BJ (cell line): Measurements from ENCODE around the gene MORN4. TPM values are rescaled to one million over a fixed set of nuclear protein-coding genes. Genes with fewer than 3 reads are reported as not detected.
"Not testable (repeated sequence)": the region's sequence is repeated elsewhere in the genome, so short reads cannot be mapped to it uniquely, and the experiment has no call there.

Source experiments
- CTCF ChIA-PET: fragments of 350-600 bp; formaldehyde crosslinking; extraction: SDS; loops from one replicate; lab custom pipeline; 2021; ENCODE audit warnings: antibody characterized with exemption, inconsistent platforms; lab: Yijun Ruan, JAX
- POLR2A ChIA-PET: fragments of 300-600 bp; sonication (Branson Sonifier 250); formaldehyde crosslinking; extraction: SDS; loops from one replicate; lab custom pipeline; 2021; ENCODE audit warnings: antibody characterized with exemption; lab: Charles Lee
- DNase-seq: peaks from one replicate; pipeline ENCODE4 v3.0.0-alpha.2; 2011; ENCODE audit warnings: low read depth
- H3K27me3 ChIP-seq: 2 replicates; pipeline ENCODE4 v1.6.0; 2011; ENCODE audit warnings: low read length; ENCODE audit not compliant: control insufficient read depth, insufficient read depth
- H3K36me3 ChIP-seq: 2 replicates; pipeline ENCODE4 v1.5.1; 2011; ENCODE audit warnings: low read length; ENCODE audit not compliant: control insufficient read depth, insufficient read depth
- H3K4me3 ChIP-seq: 2 replicates; pipeline ENCODE4 v1.5.1; 2011; ENCODE audit warnings: low read depth, mild to moderate bottlenecking, control low read depth, low read length
- CTCF ChIP-seq: IDR thresholded peaks from 2 replicates; pipeline ENCODE4 v1.5.1; 2011; ENCODE audit warnings: low read depth, mild to moderate bottlenecking, control low read depth, inconsistent platforms, low read length, moderate library complexity; ENCODE audit not compliant: insufficient read depth
- polyA plus RNA-seq: library from polyadenylated mRNA; depleted of rRNA; stranded (reverse); fragments of >200 nt; gene quantifications from 2 replicates; pipeline ENCODE4 v1.2.3, GENCODE V29; 2011

MORN4 gene
- polyA plus RNA-seq, 1 experiment: 13.8 TPM

- no peaks in the 10 kb centered on the region for H3K27me3 ChIP-seq
- no peak for DNase-seq
- peak overlapping the region; percentile 75 for H3K4me3 ChIP-seq
- no peaks in the 10 kb centered on the region for H3K36me3 ChIP-seq
- CTCF ChIA-PET: interaction anchor here (0.6 to 1.4 kb wide), 4 partner anchors 8 to 35 kb away, joined by 3 to 4 read pairs (median 3); no protein-coding TSS in a partner anchor
- POLR2A ChIA-PET: interaction anchor here (0.6 to 0.7 kb wide), 4 partner anchors 15 to 286 kb away, joined by 3 to 8 read pairs (median 4); partner anchors contain the start of gene AVPI1
- no peak for TF ChIP-seq CTCF
Measured at GRCh38 chr10:97640868-97641811, 7.8 kb upstream of the MORN4 start.

DNA sequence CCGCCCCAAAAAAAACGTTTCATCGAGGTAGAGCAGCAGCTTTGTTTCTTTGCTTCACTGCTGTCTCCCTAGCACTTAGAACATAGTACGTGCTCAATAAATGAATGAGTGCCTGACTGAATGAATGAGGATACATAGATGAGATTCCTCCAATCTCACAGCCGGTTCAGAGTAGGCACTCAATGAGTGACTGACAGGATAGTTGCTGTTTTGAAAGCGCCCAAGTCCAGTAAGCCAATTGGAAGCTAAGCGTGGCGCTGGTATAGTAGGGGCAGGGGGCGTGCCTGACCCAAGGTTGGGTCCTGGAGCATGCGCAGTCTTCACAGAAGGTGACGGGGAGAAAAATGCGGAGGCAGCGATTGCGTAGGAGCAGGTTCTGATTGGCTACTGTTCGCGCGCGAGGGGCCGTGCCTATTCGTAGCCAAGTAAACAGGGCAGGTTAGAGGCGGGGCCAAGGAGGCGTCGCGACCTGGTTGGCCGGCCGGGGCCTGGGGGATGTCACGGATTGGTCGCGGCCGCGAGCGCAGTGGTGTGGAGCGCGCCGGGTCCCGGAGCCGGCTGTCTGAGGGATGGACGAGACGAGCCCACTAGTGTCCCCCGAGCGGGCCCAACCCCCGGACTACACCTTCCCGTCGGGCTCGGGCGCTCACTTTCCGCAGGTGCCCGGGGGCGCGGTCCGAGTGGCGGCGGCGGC is 7.0 kb upstream of the MORN4 start, which contains the start of gene PI4K2A:
PI4K2A (plus strand) TSS at position 498 of the 694 bp plus-strand sequence; CDS start at position 570, 72 bp downstream.
- Histone ChIP-seq H3K4me3 (peak within 1 kb of the TSS; percentile 75), H3K27me3 (no peaks in the 10 kb centered on the region), H3K36me3 (no peaks in the 10 kb centered on the region)
- DNase-seq: peak; percentile 95
- ChIA-PET POLR2A (interaction anchor here (0.6 kb wide), 2 partner anchors 14 to 286 kb away, joined by 3 to 8 read pairs; no protein-coding TSS in a partner anchor), CTCF (interaction anchor here (0.9 to 1.4 kb wide), 3 partner anchors 8 to 36 kb away, joined by 3 to 4 read pairs (median 3); no protein-coding TSS in a partner anchor)
- no peak for TF ChIP-seq CTCF

GRCh38 chr10:97639090-97639489 is 5.8 kb upstream of the MORN4 start:
- H3K36me3 ChIP-seq, DNase-seq, H3K4me3 ChIP-seq, POLR2A ChIA-PET, H3K27me3 ChIP-seq: not testable (repeated sequence)
- CTCF ChIA-PET: interaction anchor here (0.6 to 1.0 kb wide), 6 partner anchors 15 to 86 kb away, joined by 3 to 5 read pairs (median 4); partner anchors contain the start of genes ANKRD2 and MARVELD1

GRCh38 chr10:97635577-97635976 is 2.3 kb upstream of the MORN4 start:
- CTCF ChIA-PET: interaction anchor here (0.6 kb wide), 1 partner anchor 61 kb away, joined by 3 read pairs; no protein-coding TSS in a partner anchor
- no peak for TF ChIP-seq CTCF
- POLR2A ChIA-PET: no interaction called here
- Histone ChIP-seq H3K27me3 (no peaks in the 10 kb centered on the region), H3K4me3 (no peak overlapping the region), H3K36me3 (no peaks in the 10 kb centered on the region)
- DNase-seq: no peak

DNA sequence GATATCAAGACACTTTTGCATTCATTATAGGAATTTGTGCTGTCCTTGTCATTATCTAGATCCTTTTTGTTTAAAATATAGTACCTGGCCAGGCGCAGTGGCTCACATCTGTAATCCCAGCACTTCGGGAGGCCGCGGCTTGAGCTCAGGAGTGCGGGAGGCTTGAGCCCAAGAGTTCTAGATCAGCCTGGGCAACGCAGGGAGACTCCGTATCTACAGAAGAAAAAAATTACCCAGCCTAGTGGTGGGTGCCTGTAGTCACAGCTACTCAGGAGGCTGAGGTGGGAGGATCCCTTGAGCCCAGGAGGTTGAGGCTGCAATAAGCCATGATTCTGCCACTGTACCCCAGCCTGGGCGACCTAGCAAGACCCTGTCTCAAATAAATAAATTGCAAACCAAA is 621 bp upstream of the MORN4 start:
- no peaks in the 10 kb centered on the region for H3K27me3 ChIP-seq
- POLR2A ChIA-PET: no interaction called here
- no peak for DNase-seq
- CTCF ChIA-PET: no interaction called here
- peak overlapping the region; percentile 91 for H3K4me3 ChIP-seq
- H3K36me3 ChIP-seq: 0 out of 2 replicates have a peak, but pooled peaks cover 1% of the 10 kb centered on the region
- no peak for TF ChIP-seq CTCF
